Liver (tissue), 3 donors: ENCODE results near the gene DUSP8.

Experiments used
- FOXA2 ChIP-seq: IDR thresholded peaks from 2 replicates; pipeline ENCODE4 v1.6.1; 2016; ENCODE audit warnings: antibody characterized with exemption
- SP1 ChIP-seq: IDR thresholded peaks from 2 replicates; pipeline ENCODE4 v1.6.1; 2018; ENCODE audit warnings: antibody characterized with exemption, mild to moderate bottlenecking
- TF ChIP-seq, protein P1 (sequence below): fragments of 150-350 bp; IDR thresholded peaks from 2 replicates; pipeline ENCODE4 v1.5.1; 2017; ENCODE audit warnings: improper control_type of control experiment, low read depth, low read length; ENCODE audit not compliant: missing input control
- donor health status: healthy.
- donor health status: healthy.

DNA sequence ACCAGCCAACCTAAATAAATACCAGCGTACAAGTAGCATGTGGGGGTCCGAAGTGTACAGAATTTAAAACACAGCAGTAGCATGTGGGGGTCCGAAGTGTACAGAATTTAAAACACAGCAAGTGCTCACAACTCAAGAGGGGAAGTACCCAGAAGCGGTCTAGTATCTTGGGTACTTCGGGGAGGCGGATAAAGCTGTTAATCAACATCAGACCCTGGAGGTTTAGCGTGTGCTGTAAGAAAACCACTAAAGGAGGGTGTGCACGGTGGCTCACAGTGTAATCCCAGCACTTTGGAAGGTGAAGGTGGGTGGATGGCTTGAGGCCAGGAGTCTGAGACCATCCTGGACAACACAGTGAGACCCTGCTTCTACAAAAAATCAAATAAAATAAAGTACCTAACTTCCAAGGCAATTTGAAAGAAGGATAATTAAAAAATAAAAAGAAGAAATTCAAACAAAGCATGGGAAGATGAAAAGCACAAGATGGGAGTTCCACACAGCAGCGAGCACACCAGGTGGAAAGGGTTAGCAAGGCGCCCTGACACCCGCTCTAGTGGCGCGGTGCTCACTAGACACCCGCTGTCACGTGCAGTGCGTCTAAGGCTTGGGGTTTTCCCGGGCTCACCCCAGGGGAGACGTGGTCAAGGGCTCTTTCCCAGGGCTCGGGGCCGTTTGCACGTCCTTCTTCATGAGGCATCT, 50.5 kb downstream of the DUSP8 start:
- TF ChIP-seq, protein P1, sequence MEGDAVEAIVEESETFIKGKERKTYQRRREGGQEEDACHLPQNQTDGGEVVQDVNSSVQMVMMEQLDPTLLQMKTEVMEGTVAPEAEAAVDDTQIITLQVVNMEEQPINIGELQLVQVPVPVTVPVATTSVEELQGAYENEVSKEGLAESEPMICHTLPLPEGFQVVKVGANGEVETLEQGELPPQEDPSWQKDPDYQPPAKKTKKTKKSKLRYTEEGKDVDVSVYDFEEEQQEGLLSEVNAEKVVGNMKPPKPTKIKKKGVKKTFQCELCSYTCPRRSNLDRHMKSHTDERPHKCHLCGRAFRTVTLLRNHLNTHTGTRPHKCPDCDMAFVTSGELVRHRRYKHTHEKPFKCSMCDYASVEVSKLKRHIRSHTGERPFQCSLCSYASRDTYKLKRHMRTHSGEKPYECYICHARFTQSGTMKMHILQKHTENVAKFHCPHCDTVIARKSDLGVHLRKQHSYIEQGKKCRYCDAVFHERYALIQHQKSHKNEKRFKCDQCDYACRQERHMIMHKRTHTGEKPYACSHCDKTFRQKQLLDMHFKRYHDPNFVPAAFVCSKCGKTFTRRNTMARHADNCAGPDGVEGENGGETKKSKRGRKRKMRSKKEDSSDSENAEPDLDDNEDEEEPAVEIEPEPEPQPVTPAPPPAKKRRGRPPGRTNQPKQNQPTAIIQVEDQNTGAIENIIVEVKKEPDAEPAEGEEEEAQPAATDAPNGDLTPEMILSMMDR: no peak
- TF ChIP-seq SP1: no peak
- no peak for TF ChIP-seq FOXA2
